ENCODE results near the gene TBX15.

TBX15 gene

GRCh38 chr1:118987468-118988185 is 516 bp downstream of the TBX15 start:
- Histone ChIP-seq H3K4me3 (ENCODE audit: low read length in 2 of 2) (peak overlapping the region in 1 of 2 donors; percentile 27), H2AK5ac (ENCODE audit: low read depth, low read length) (no peak overlapping the region), H2BK15ac (ENCODE audit: low read length) (no peak overlapping the region), H3K4ac (ENCODE audit: low read length) (no peak overlapping the region), H3K18ac (ENCODE audit: low read length) (peak overlapping the region; percentile 77), H3K4me1 (ENCODE audit: control insufficient read depth in 2 of 2, insufficient read depth in 1 of 2, low read depth in 1 of 2, low read length in 2 of 2) (peaks cover 3 to 8% of the 10 kb centered on the region in 2 donors), H3K4me2 (ENCODE audit: insufficient read depth, low read length, poor library complexity, severe bottlenecking) (peak overlapping the region; percentile 54), H3K79me1 (ENCODE audit: low read depth, low read length) (no peaks in the 10 kb centered on the region), H3K27ac (replicated peaks; ENCODE audit: low read length) (no peak overlapping the region), H2AFZ (ENCODE audit: low read length) (peak overlapping the region; percentile 93), H4K8ac (ENCODE audit: low read depth, low read length) (no peak overlapping the region), H3K27me3 (ENCODE audit: control insufficient read depth in 3 of 3, insufficient read depth in 3 of 3, low read depth in 1 of 3, low read length in 3 of 3) (peaks cover 77 to 100% (median 100%) of the 10 kb centered on the region in 3 experiments), H4K91ac (ENCODE audit: low read depth, low read length, poor library complexity) (no peak overlapping the region), H3K9me3 (replicated peaks in 1 of 2; ENCODE audit: control insufficient read depth in 2 of 2, insufficient read depth in 1 of 2, low read depth in 1 of 2, low read length in 2 of 2) (peaks cover 7 to 8% of the 10 kb centered on the region in 2 donors), H2BK120ac (ENCODE audit: low read depth, low read length) (no peak overlapping the region), H2BK12ac (ENCODE audit: low read length) (no peak overlapping the region), H3K9ac (ENCODE audit: low read depth, low read length, poor library complexity) (peak overlapping the region; percentile 75), H3K36me3 (replicated peaks in 1 of 2; ENCODE audit: control insufficient read depth in 2 of 2, insufficient read depth in 2 of 2, low read length in 2 of 2) (no peaks in the 10 kb centered on the region), H3K23ac (ENCODE audit: low read depth, low read length, poor library complexity) (peak overlapping the region; percentile 62), H3K14ac (ENCODE audit: low read length) (peak overlapping the region; percentile 10), H2BK5ac (ENCODE audit: low read length) (no peak overlapping the region)
- WGBS, 2 donors (ENCODE audit: extremely low coverage in 2 of 2, insufficient read length in 2 of 2, insufficient replicate concordance in 1 of 2): no CpG with 5 or more reads among the region's 65 CpGs
- DNase-seq (ENCODE audit: low spot score): no peak

- H3K79me1 ChIP-seq (ENCODE audit: low read depth, low read length): no peaks in the 10 kb centered on the region
- no peak overlapping the region for H2BK120ac ChIP-seq (ENCODE audit: low read depth, low read length)
- WGBS, 2 donors (ENCODE audit: extremely low coverage in 2 of 2, insufficient read length in 2 of 2, insufficient replicate concordance in 1 of 2): no CpG with 5 or more reads among the region's 42 CpGs
- no peak overlapping the region for H2AK5ac ChIP-seq (ENCODE audit: low read depth, low read length)
- H3K4ac ChIP-seq (ENCODE audit: low read length): no peak overlapping the region
- H4K8ac ChIP-seq (ENCODE audit: low read depth, low read length): no peak overlapping the region
- peak overlapping the region; percentile 62 for H3K23ac ChIP-seq (ENCODE audit: low read depth, low read length, poor library complexity)
- peaks cover 3 to 8% of the 10 kb centered on the region in 2 donors for H3K4me1 ChIP-seq (ENCODE audit: control insufficient read depth in 2 of 2, insufficient read depth in 1 of 2, low read depth in 1 of 2, low read length in 2 of 2)
- no peak overlapping the region for H2BK12ac ChIP-seq (ENCODE audit: low read length)
- peak overlapping the region; percentile 93 for H2AFZ ChIP-seq (ENCODE audit: low read length)
- H2BK5ac ChIP-seq (ENCODE audit: low read length): no peak overlapping the region
- no peaks in the 10 kb centered on the region for H3K36me3 ChIP-seq (replicated peaks in 1 of 2; ENCODE audit: control insufficient read depth in 2 of 2, insufficient read depth in 2 of 2, low read length in 2 of 2)
- H3K14ac ChIP-seq (ENCODE audit: low read length): peak overlapping the region; percentile 10
- no peak overlapping the region for H3K27ac ChIP-seq (replicated peaks; ENCODE audit: low read length)
- H3K9ac ChIP-seq (ENCODE audit: low read depth, low read length, poor library complexity): no peak overlapping the region
- H2BK15ac ChIP-seq (ENCODE audit: low read length): no peak overlapping the region
- DNase-seq (ENCODE audit: low spot score): no peak
- H3K4me3 ChIP-seq (ENCODE audit: low read length in 2 of 2): peak overlapping the region in 1 of 2 donors; percentile 27
- peaks cover 69 to 100% (median 100%) of the 10 kb centered on the region in 3 experiments for H3K27me3 ChIP-seq (ENCODE audit: control insufficient read depth in 3 of 3, insufficient read depth in 3 of 3, low read depth in 1 of 3, low read length in 3 of 3)
- no peak overlapping the region for H4K91ac ChIP-seq (ENCODE audit: low read depth, low read length, poor library complexity)
- H3K18ac ChIP-seq (ENCODE audit: low read length): peak overlapping the region; percentile 77
- H3K4me2 ChIP-seq (ENCODE audit: insufficient read depth, low read length, poor library complexity, severe bottlenecking): peak overlapping the region; percentile 54
- peaks cover 7 to 8% of the 10 kb centered on the region in 2 donors for H3K9me3 ChIP-seq (replicated peaks in 1 of 2; ENCODE audit: control insufficient read depth in 2 of 2, insufficient read depth in 1 of 2, low read depth in 1 of 2, low read length in 2 of 2)
Observed at GRCh38 chr1:118986555-118987467, 1.3 kb downstream of the TBX15 start.

- H3K4me3 ChIP-seq (ENCODE audit: low read length in 2 of 2): no peak overlapping the region
- H3K36me3 ChIP-seq (replicated peaks in 1 of 2; ENCODE audit: control insufficient read depth in 2 of 2, insufficient read depth in 2 of 2, low read length in 2 of 2): no peaks in the 10 kb centered on the region
- no peak overlapping the region for H3K9ac ChIP-seq (ENCODE audit: low read depth, low read length, poor library complexity)
- no peak overlapping the region for H2BK5ac ChIP-seq (ENCODE audit: low read length)
- no peak for DNase-seq (ENCODE audit: low spot score)
- H4K8ac ChIP-seq (ENCODE audit: low read depth, low read length): no peak overlapping the region
- H2AK5ac ChIP-seq (ENCODE audit: low read depth, low read length): no peak overlapping the region
- no peak overlapping the region for H3K18ac ChIP-seq (ENCODE audit: low read length)
- no peak overlapping the region for H3K23ac ChIP-seq (ENCODE audit: low read depth, low read length, poor library complexity)
- H2BK120ac ChIP-seq (ENCODE audit: low read depth, low read length): no peak overlapping the region
- peaks cover 7 to 8% of the 10 kb centered on the region in 2 donors for H3K9me3 ChIP-seq (replicated peaks in 1 of 2; ENCODE audit: control insufficient read depth in 2 of 2, insufficient read depth in 1 of 2, low read depth in 1 of 2, low read length in 2 of 2)
- no CpG with 5 or more reads among the region's 34 CpGs for WGBS, 2 donors (ENCODE audit: extremely low coverage in 2 of 2, insufficient read length in 2 of 2, insufficient replicate concordance in 1 of 2)
- H3K27ac ChIP-seq (replicated peaks; ENCODE audit: low read length): no peak overlapping the region
- no peak overlapping the region for H2BK12ac ChIP-seq (ENCODE audit: low read length)
- H4K91ac ChIP-seq (ENCODE audit: low read depth, low read length, poor library complexity): no peak overlapping the region
- no peak overlapping the region for H3K4me2 ChIP-seq (ENCODE audit: insufficient read depth, low read length, poor library complexity, severe bottlenecking)
- no peaks in the 10 kb centered on the region for H3K79me1 ChIP-seq (ENCODE audit: low read depth, low read length)
- H3K4me1 ChIP-seq (ENCODE audit: control insufficient read depth in 2 of 2, insufficient read depth in 1 of 2, low read depth in 1 of 2, low read length in 2 of 2): peaks cover 3 to 8% of the 10 kb centered on the region in 2 donors
- no peak overlapping the region for H2AFZ ChIP-seq (ENCODE audit: low read length)
- H3K14ac ChIP-seq (ENCODE audit: low read length): no peak overlapping the region
- H3K4ac ChIP-seq (ENCODE audit: low read length): no peak overlapping the region
- peaks cover 65 to 100% (median 98%) of the 10 kb centered on the region in 3 experiments for H3K27me3 ChIP-seq (ENCODE audit: control insufficient read depth in 3 of 3, insufficient read depth in 3 of 3, low read depth in 1 of 3, low read length in 3 of 3)
- no peak overlapping the region for H2BK15ac ChIP-seq (ENCODE audit: low read length)
Observed at GRCh38 chr1:118985640-118986554, 2.2 kb downstream of the TBX15 start.

Data from neuronal stem cell (in vitro differentiated cells).